LoVo (cell line): ENCODE measurements around the gene PRPF31.
"Not testable (repeated sequence)": the region's sequence is repeated elsewhere in the genome, so short reads cannot be mapped to it uniquely, and the experiment has no call there.

Experiments
- DNase-seq: peaks from one replicate; pipeline ENCODE4 v3.0.0-alpha.2; 2016; ENCODE audit warnings: low spot score

Gene PRPF31

DNA sequence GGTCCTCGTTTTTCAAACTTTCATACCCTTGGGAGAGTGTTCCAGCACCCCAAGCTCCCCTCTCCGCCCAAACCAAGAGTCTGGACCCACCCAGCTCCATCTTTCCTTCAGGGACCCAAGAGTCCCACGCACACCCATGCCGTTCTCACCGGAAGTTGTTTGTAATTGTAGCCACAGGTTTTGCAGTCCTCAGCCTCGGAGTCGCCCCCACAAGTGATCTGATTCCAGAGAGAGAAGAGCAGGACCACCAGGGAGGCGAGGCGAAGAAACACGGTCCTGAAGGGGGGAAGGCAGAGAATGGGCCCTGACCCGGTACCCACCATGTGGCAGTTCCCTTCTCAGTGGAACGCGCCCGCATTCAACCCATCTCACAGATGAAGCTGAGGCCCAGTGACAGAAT, 47.3 kb downstream of the PRPF31 start:
- DNase-seq: no peak

GRCh38 chr19:54164369-54165068, 49.0 kb downstream of the PRPF31 start:
- no peak for DNase-seq

- no peak for DNase-seq
Observed at GRCh38 chr19:54165222-54165621, 49.7 kb downstream of the PRPF31 start.

GRCh38 chr19:54168174-54168917, 52.8 kb downstream of the PRPF31 start:
- DNase-seq: peak; percentile 76

DNA sequence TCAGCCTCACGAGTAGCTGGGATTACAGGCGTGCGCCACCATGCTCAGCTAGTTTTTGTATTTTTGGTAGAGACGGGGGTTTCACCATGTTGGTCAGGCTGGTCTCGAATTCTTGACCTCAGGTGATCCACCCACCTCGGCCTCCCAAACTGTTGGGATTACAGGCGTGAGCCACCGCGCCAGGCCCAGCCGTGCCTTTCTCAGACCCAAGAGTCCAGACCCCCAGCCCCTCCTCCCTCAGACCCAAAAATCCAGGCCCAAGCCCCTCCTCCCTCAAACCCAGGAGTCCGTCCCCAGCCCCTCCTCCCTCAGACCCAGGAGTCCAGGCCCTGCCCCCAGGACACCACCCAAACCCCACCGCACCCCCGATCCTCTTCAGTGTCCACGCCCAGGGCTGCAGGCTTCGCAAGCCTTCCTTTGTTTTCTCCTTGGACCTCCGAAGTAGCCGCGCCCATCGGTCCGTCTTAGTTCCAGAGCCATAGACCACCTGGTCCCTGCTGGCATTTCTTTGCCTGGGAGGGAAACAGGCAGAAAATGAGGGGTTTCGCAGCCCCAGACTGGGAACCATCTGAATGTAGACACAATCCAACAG, 53.7 kb downstream of the PRPF31 start:
- no peak for DNase-seq

GRCh38 chr19:54171736-54172431, 56.3 kb downstream of the PRPF31 start:
- DNase-seq: not testable (repeated sequence)

DNA sequence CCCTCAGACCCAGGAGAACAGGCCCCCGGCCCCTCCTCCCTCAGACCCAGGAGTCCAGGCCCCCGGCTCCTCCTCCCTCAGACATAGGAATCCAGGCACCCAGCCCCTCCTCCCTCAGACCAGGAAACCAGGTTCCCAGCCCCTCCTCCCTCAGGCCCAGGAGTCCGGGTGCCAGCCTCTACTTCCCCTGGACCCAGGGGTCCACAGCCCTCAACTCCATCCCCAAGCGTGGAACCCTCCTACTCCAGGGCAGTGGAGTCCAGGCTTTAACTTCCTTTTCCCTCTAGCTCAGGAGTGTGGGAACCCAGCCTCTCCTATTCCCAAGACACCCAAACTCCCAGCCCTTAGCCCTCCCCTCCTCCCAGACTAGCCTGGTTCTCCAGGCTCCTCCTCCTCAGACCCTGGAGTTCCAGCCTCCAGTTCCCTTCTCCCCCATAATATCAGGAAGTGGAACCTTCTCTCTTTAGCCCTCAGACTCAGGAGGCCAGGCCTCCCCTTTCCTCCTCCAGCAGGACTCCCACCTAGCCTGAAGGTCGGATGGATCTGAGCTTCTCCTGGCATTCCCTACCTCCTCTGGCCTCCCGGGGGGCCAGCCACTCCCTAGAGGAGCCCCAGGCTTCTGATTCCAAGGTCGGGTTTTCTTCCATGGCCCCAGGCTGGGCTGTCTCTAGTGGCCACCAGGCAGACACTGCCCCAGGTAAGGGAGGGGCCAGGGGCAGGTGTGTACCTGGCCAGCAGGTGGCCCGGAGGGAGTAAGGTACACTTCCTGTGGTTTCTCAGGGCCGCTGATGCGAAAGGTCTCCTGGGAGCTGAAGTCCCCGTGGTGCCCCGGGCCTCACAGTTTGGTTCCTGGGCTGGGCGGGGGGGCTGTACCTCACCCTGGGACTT, 57.2 kb downstream of the PRPF31 start, which contains the start of gene TMC4:
Gene TMC4 (minus strand): TSS at position 690 of the 888 bp plus-strand sequence. CDS start 43 bp downstream, at position 647.
- DNase-seq: peak; percentile 77

DNA sequence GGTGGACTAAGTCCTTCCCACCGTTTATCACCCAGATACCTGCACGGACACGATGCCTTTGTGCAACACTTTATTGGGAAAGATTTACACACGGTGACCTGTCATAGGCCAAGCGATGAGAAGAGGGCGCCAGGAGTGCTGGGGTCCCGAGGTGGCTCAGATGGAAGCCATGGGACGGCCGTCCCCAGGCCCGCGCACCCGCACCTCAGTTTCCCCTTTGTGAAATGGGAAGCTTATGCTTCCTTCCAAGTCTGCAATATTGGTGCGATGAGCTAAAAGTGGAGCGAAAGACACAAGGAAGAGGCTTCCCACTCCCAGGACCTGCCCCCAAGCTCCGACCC, 57.8 kb downstream of the PRPF31 start:
- DNase-seq: no peak

DNA sequence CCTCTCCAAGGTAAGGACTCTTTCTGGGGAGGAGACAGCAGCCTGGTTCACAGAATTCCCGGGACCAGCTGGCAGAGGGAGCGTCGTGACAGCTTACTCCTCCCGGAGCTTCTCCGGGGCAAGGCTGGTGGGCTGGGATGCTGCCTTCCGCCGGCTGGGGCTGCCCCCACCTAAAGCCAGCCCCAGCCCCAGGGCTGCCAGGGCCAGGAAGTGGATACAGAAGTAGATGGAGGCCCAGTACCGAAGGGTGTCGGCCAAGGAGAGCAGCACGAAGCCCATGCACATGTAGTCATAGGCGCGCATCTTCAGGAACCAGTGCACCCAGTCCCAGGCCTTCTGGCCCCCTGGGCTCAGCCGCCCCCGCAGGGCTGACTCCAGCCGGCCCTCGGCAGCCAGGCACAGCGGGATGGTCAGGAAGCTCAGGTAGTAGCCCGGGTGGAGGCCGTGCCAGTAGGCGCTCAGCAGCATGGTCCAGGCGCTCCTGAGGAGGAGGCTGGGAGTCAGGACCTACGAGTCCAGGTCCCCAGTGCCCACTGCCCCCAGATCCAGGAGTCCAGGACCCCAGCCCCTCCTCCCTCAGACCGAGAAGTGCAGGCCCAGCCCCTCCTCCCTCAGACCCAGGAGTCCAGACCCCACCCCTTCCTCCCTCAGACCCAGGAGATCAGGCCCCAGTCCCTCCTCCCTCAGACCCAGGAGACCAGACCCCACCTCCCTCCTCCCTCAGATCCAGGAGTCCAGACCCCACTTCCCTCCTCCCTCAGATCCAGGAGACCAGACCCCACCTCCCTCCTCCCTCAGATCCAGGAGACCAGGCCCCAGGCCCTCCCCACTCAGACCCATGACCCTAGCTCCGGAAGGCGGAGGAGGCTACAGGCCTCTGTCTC, 58.6 kb downstream of the PRPF31 start:
- DNase-seq: no peak

- DNase-seq: no peak
Observed at GRCh38 chr19:54178581-54179261, 63.2 kb downstream of the PRPF31 start.

- DNase-seq: no peak
Observed at GRCh38 chr19:54179262-54179852, 63.8 kb downstream of the PRPF31 start.

DNA sequence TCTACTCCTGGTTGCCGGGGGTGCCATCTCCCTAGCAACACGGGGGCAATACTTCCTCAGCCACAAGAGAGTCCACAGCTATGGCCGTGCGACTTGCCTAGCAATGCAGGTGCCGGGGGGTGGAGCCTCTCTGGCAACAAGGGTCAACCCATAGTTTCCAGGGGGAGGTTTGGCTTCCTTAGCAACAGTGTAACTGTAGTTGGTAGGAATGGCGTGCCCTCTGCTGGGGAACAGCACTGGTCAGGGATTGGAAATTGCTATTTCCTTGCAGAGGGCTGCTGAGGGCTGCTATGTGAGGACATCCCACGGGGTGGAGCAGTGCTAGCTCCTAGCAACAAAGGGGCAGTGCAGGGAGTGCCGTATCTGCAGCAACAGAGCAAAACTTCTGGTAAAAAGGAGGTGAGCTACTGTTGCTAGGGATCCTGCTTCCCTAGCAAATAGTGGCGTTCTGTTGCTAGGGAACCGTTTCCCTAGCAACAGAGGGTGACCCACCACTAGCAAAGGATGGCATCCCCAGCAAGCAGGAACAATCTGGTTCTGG, 64.4 kb downstream of the PRPF31 start:
- no peak for DNase-seq

DNA sequence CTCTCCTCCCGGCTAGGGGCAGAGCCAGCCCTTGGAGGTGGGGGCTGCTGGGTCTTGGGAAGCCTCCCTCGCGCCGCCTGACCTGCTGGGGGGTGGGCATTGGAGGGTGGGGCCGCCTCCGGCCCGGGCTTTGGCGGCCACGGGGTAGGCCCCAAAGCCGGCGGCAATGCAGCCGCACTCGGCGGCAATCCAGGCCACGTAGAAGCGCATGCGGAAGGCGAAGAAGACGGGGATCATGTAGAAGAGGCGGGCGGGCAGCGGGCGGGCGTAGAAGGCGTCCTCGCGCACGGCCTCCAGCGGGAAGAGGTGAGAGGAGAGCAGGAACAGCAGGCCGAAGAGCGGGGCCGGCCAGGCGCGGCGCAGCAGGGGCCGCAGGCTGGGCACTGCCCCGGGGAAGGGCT, 65.1 kb downstream of the PRPF31 start:
- no peak for DNase-seq
